H1 (cell line): ENCODE results near the gene SLC39A2. TPM values are rescaled to one million over a fixed set of nuclear protein-coding genes. Genes with fewer than 3 reads are reported as not detected.

Source experiments
- CTCF ChIA-PET: fragments of 300-600 bp; sonication (Branson Sonifier 250); formaldehyde crosslinking; loops from one replicate; lab custom pipeline; 2021; ENCODE audit not compliant: partially characterized antibody; lab: Charles Lee
- POLR2A ChIA-PET: fragments of 300-600 bp; sonication (Branson Sonifier 250); formaldehyde crosslinking; loops from one replicate; lab custom pipeline; 2021; ENCODE audit warnings: inconsistent platforms; ENCODE audit not compliant: partially characterized antibody; lab: Charles Lee
- DNase-seq, 2 experiments: peaks; one replicate each; pipeline versions ENCODE4 v3.0.0 to v3.0.0-alpha.2; 2010 to 2022; ENCODE audit warnings: low spot score in 2 of 2, low read depth in 1 of 2, mixed read lengths in 1 of 2
- FAIRE-seq: peaks from 2 replicates; lab custom pipeline; 2011; peaks lifted over from hg19 to GRCh38; lab: Jason Lieb, UNC
- H2AFZ ChIP-seq: 2 replicates; pipeline ENCODE4 v1.8.1; 2012; ENCODE audit warnings: low read length, inconsistent platforms
- H2AK5ac ChIP-seq: 2 replicates; pipeline ENCODE4 v1.6.1; 2013; ENCODE audit warnings: low read depth, low read length
- H2BK120ac ChIP-seq: replicated peaks from 2 replicates; pipeline ENCODE3; 2013; ENCODE audit warnings: low read depth, low read length, inconsistent platforms
- H2BK12ac ChIP-seq: 2 replicates; pipeline ENCODE4 v1.6.1; 2013; ENCODE audit warnings: low read depth, low read length
- H2BK15ac ChIP-seq: 2 replicates; pipeline ENCODE4 v1.6.1; 2013; ENCODE audit warnings: low read length
- H2BK20ac ChIP-seq: 2 replicates; pipeline ENCODE4 v1.6.1; 2013; ENCODE audit warnings: low read length
- H2BK5ac ChIP-seq: 2 replicates; pipeline ENCODE4 v1.6.1; 2013; ENCODE audit warnings: low read depth, low read length
- H3K14ac ChIP-seq: 2 replicates; pipeline ENCODE4 v1.6.1; 2013; ENCODE audit warnings: inconsistent platforms; ENCODE audit not compliant: insufficient read length
- H3K18ac ChIP-seq: 2 replicates; pipeline ENCODE4 v1.6.1; 2013; ENCODE audit warnings: low read length; ENCODE audit errors: extremely low read depth
- H3K23ac ChIP-seq: 2 replicates; pipeline ENCODE4 v1.6.1; 2013; ENCODE audit warnings: inconsistent platforms; ENCODE audit not compliant: insufficient read length
- H3K23me2 ChIP-seq: 2 replicates; pipeline ENCODE4 v1.6.1; 2013; ENCODE audit warnings: low read depth, low read length
- H3K27ac ChIP-seq: 2 replicates; pipeline ENCODE4 v1.6.1; 2011; ENCODE audit warnings: low read depth, low read length, inconsistent platforms
- H3K27me3 ChIP-seq, 4 experiments: replicated peaks in 1 of 4; 1 replicate in 1 of 4; 2 replicates in 3 of 4; pipeline versions ENCODE4 v1.6.1 to v1.8.1; 2011 to 2013; ENCODE audit warnings: low read length in 3 of 4, mild to moderate bottlenecking in 3 of 4, inconsistent platforms in 2 of 4, mixed read lengths in 2 of 4, moderate library complexity in 1 of 4; ENCODE audit not compliant: control insufficient read depth in 3 of 4, insufficient read depth in 3 of 4; ENCODE audit errors: extremely low read depth in 1 of 4
- H3K36me3 ChIP-seq, 4 experiments: 2 replicates each; pipeline versions ENCODE4 v1.6.1 to v1.8.1; 2011 to 2013; ENCODE audit warnings: mild to moderate bottlenecking in 4 of 4, low read length in 3 of 4, moderate library complexity in 2 of 4, control low read depth in 1 of 4, inconsistent platforms in 1 of 4; ENCODE audit not compliant: insufficient read depth in 4 of 4, control insufficient read depth in 2 of 4
- H3K4ac ChIP-seq: replicated peaks from 2 replicates; pipeline ENCODE3; 2013; ENCODE audit warnings: low read length, low read depth, mixed read lengths, inconsistent platforms; ENCODE audit not compliant: insufficient read length
- H3K4me1 ChIP-seq, 4 experiments: replicated peaks in 1 of 4; 1 replicate in 1 of 4; 2 replicates in 3 of 4; pipeline versions ENCODE4 v1.6.1 to v1.8.1; 2011 to 2013; ENCODE audit warnings: low read length in 3 of 4, inconsistent platforms in 2 of 4, mixed read lengths in 1 of 4; ENCODE audit not compliant: insufficient read depth in 4 of 4, control insufficient read depth in 3 of 4
- H3K4me2 ChIP-seq, 2 experiments: 2 replicates each; pipeline versions ENCODE4 v1.6.1 to v1.8.1; 2011 to 2013; ENCODE audit warnings: low read depth in 2 of 2, low read length in 2 of 2, control low read depth in 1 of 2, inconsistent platforms in 1 of 2, mild to moderate bottlenecking in 1 of 2; ENCODE audit not compliant: insufficient read depth in 1 of 2
- H3K4me3 ChIP-seq, 4 experiments: fragments of 200-600, 300-600 bp in 1 of 4; sonication (generic), shearing (Covaris generic), sonication (Bioruptor Twin) in 1 of 4; 2 replicates each; pipeline versions ENCODE4 v1.5.1 to v1.8.1; 2011 to 2016; ENCODE audit warnings: low read length in 4 of 4, low read depth in 3 of 4, control low read depth in 2 of 4, inconsistent platforms in 2 of 4, mild to moderate bottlenecking in 2 of 4, mixed read lengths in 1 of 4, moderate library complexity in 1 of 4; ENCODE audit not compliant: insufficient read depth in 2 of 4; ENCODE audit errors: extremely low read depth in 1 of 4
- H3K56ac ChIP-seq: replicated peaks from 2 replicates; pipeline ENCODE3; 2013; ENCODE audit warnings: low read depth, mild to moderate bottlenecking, mixed read lengths, low read length, inconsistent platforms; ENCODE audit not compliant: insufficient read length
- H3K79me1 ChIP-seq: 2 replicates; pipeline ENCODE4 v1.6.1; 2013; ENCODE audit warnings: low read depth, low read length, control low read depth
- H3K79me2 ChIP-seq, 2 experiments: 2 replicates each; pipeline versions ENCODE4 v1.6.1 to v1.8.1; 2012 to 2013; ENCODE audit warnings: low read length in 2 of 2, mild to moderate bottlenecking in 2 of 2, inconsistent platforms in 1 of 2; ENCODE audit not compliant: insufficient read depth in 2 of 2, control insufficient read depth in 1 of 2
- H3K9ac ChIP-seq, 4 experiments: replicated peaks in 1 of 4; 1 replicate in 1 of 4; 2 replicates in 3 of 4; pipeline versions ENCODE4 v1.6.1 to v1.8.1; 2011 to 2013; ENCODE audit warnings: low read depth in 3 of 4, low read length in 3 of 4, control low read depth in 2 of 4, mild to moderate bottlenecking in 2 of 4, moderate library complexity in 2 of 4, inconsistent platforms in 1 of 4; ENCODE audit errors: extremely low read depth in 1 of 4
- H3K9me3 ChIP-seq, 2 experiments: 2 replicates each; pipeline versions ENCODE4 v1.6.1 to v1.8.1; 2012 to 2013; ENCODE audit warnings: mild to moderate bottlenecking in 2 of 2, moderate library complexity in 2 of 2, control low read depth in 1 of 2, inconsistent platforms in 1 of 2, low read depth in 1 of 2, low read length in 1 of 2, mixed read lengths in 1 of 2; ENCODE audit not compliant: insufficient read depth in 2 of 2
- H4K20me1 ChIP-seq, 2 experiments: replicated peaks in 1 of 2; 2 replicates each; pipeline versions ENCODE3 to v1.8.1; 2011 to 2013; ENCODE audit warnings: inconsistent platforms in 2 of 2, low read length in 2 of 2, mild to moderate bottlenecking in 1 of 2; ENCODE audit not compliant: insufficient read depth in 2 of 2, control insufficient read depth in 1 of 2
- H4K5ac ChIP-seq: 2 replicates; pipeline ENCODE4 v1.6.1; 2013; ENCODE audit warnings: low read length, low read depth, mixed read lengths, inconsistent platforms; ENCODE audit not compliant: insufficient read length
- H4K8ac ChIP-seq: 2 replicates; pipeline ENCODE4 v1.8.0; 2013; ENCODE audit warnings: mild to moderate bottlenecking, moderate library complexity, low read length, inconsistent platforms; ENCODE audit not compliant: insufficient read depth; ENCODE audit errors: extremely low read depth
- H4K91ac ChIP-seq: replicated peaks from 2 replicates; pipeline ENCODE3; 2013; ENCODE audit warnings: low read length, mixed read lengths, inconsistent platforms; ENCODE audit not compliant: insufficient read length
- KDM1A ChIP-seq: fragments of 200-600, 300-600 bp; sonication (generic); IDR thresholded peaks from 2 replicates; pipeline ENCODE4 v1.7.1; 2016; ENCODE audit warnings: mild to moderate bottlenecking, low read length, borderline replicate concordance
- MAX ChIP-seq: IDR thresholded peaks from 2 replicates; pipeline ENCODE4 v1.6.1; 2012; ENCODE audit warnings: inconsistent platforms
- NRF1 ChIP-seq: IDR thresholded peaks from 2 replicates; pipeline ENCODE4 v1.6.1; 2011; ENCODE audit warnings: mild to moderate bottlenecking, low read depth, low read length, improper control_type of control experiment
- SIRT6 ChIP-seq: IDR thresholded peaks from one replicate; pipeline ENCODE4 v1.7.1; 2012; ENCODE audit warnings: low read length, inconsistent platforms
- SP1 ChIP-seq: IDR thresholded peaks from 2 replicates; pipeline ENCODE4 v1.6.1; 2011; ENCODE audit warnings: low read depth, low read length
- WGBS, 2 experiments: shearing (Covaris generic) in 1 of 2; methylation state at CpG; one replicate each; pipeline versions ENCODE4 v1.1.6 to v1.1.7; 2013 to 2015; ENCODE audit warnings: low lambda C conversion rate in 2 of 2, mixed read lengths in 2 of 2, inconsistent platforms in 1 of 2, low coverage in 1 of 2, missing lambda C conversion rate in 1 of 2; ENCODE audit not compliant: insufficient replicate concordance in 2 of 2, insufficient coverage in 1 of 2, insufficient read length in 1 of 2; ENCODE audit errors: extremely low coverage in 1 of 2, missing lambda C conversion rate in 1 of 2; 5-methylcytosine and 5-hydroxymethylcytosine counted together
- polyA plus RNA-seq, 7 experiments: library from polyadenylated mRNA; depleted of rRNA in 3 of 7; stranded (reverse) in 5 of 7; unstranded in 2 of 7; fragments of >200 nt in 5 of 7; fragments of 200-250 nt in 2 of 7; gene quantifications; 1 replicate in 5 of 7; 2 replicates in 1 of 7; 4 replicates in 1 of 7; pipeline versions ENCODE4 v1.2.1 to v1.2.3, GENCODE V29; 2011 to 2013; ENCODE audit warnings: missing spikeins in 2 of 7, mixed read lengths in 2 of 7
- total RNA-seq: library from RNA; stranded (reverse); fragmentation: NEBNext Ultra II Directional; extraction: Animal tissue kit (Norgen Biotek cat#: 25700); gene quantifications from 2 replicates; pipeline ENCODE4 v1.2.1, GENCODE V29; 2021

Gene SLC39A2
- total and polyA plus RNA-seq, 2 of the 8 experiments (the other 6 are each of a cell fraction or from before 2014, with no cell fraction given) = 0.14 to 0.22 TPM

- H3K27me3 ChIP-seq = no peaks in the 10 kb centered on the region
- CTCF ChIA-PET = interaction anchor here (1.2 to 8.8 kb wide), 3 partner anchors 14 to 66 kb away, joined by 7 to 152 read pairs (median 8); no protein-coding TSS in a partner anchor
- FAIRE-seq = no peak
These were observed 38.1 kb downstream of the SLC39A2 start for GRCh38 chr14:21037156-21037555.

More at GRCh38 chr14:21037156-21037555, 38.1 kb downstream of the SLC39A2 start:
- Histone ChIP-seq H2BK12ac (no peak overlapping the region), H3K79me1 (no peaks in the 10 kb centered on the region), H3K9ac (no peak overlapping the region), H3K14ac (no peak overlapping the region), H2AK5ac (no peak overlapping the region), H3K9me3 (no peaks in the 10 kb centered on the region), H3K4me1 (peaks cover 8 to 11% (median 10%) of the 10 kb centered on the region in 4 experiments; a peak in 6 of 7 replicates), H4K91ac (no peak overlapping the region), H3K23ac (no peak overlapping the region), H3K27ac (no peak overlapping the region), H2AFZ (no peak overlapping the region), H2BK5ac (no peak overlapping the region), H3K4me2 (no peak overlapping the region), H2BK15ac (no peak overlapping the region), H4K20me1 (no peaks in the 10 kb centered on the region), H3K56ac (no peak overlapping the region), H3K4me3 (no peak overlapping the region), H3K4ac (no peak overlapping the region), H4K8ac (no peak overlapping the region), H3K23me2 (peaks cover 2% of the 10 kb centered on the region; the same call in 1 of the 2 replicates), H3K18ac (no peak overlapping the region), H3K79me2 (no peaks in the 10 kb centered on the region), H4K5ac (no peak overlapping the region), H2BK120ac (no peak overlapping the region), H2BK20ac (no peak overlapping the region), H3K36me3 (no peaks in the 10 kb centered on the region)
- DNase-seq = no peak
- WGBS, 2 experiments = 86% methylated on average over 3 of the region's 3 CpGs; no CpG with 5 or more reads in 1 of the 2 experiments
- TF ChIP-seq KDM1A (no peak), SP1 (no peak), SIRT6 (no peak), MAX (no peak), NRF1 (no peak)
- POLR2A ChIA-PET = no interaction called here
